ENCODE data around the gene TXNRD1.

Gene TXNRD1

GRCh38 chr12:104177663-104178501, 37.7 kb upstream of the TXNRD1 start (continued):
- TF ChIP-seq INSM2 (tag by site-specific recombination; IDR thresholded peaks at IDR 0.05) = no peak
- TF ChIP-seq KLF16 (tag by site-specific recombination; IDR thresholded peaks at IDR 0.05) = no peak
- no peak for TF ChIP-seq WT1 (tag by site-specific recombination; IDR thresholded peaks at IDR 0.05)

- POLR2A ChIA-PET = interaction anchor here (0.9 kb wide), 1 partner anchor 42 kb away, joined by 4 read pairs; the partner anchor contains the start of gene NFYB
- Histone ChIP-seq H3K4me1 (ENCODE audit: control insufficient read depth, insufficient read depth, low read length) (0 out of 2 replicates have a peak, but pooled peaks cover 5% of the 10 kb centered on the region), H3K36me3 (ENCODE audit: control insufficient read depth in 2 of 2, insufficient read depth in 1 of 2, low read length in 2 of 2) (no peaks in the 10 kb centered on the region), H3K27ac (ENCODE audit: extremely low read depth, low read depth, low read length) (no peak overlapping the region), H3K9me3 (ENCODE audit: control insufficient read depth, insufficient read depth, low read depth, low read length) (no peaks in the 10 kb centered on the region), H3K4me3 (ENCODE audit: low read depth, low read length) (no peak overlapping the region)
- CTCF ChIA-PET = interaction anchor here (0.7 to 1.4 kb wide), 2 partner anchors 71 to 104 kb away, joined by 3 read pairs; no protein-coding TSS in a partner anchor
- TF ChIP-seq ZNF837 (tag by site-specific recombination; IDR thresholded peaks at IDR 0.05) = no peak
Observed at GRCh38 chr12:104180374-104180773, 35.2 kb upstream of the TXNRD1 start.

- ChIA-PET CTCF (no interaction called here), POLR2A (no interaction called here)
- no peak overlapping the region for H3K27ac ChIP-seq (ENCODE audit: extremely low read depth, low read depth, low read length)
- 0 out of 2 replicates have a peak, but pooled peaks cover 5% of the 10 kb centered on the region for H3K4me1 ChIP-seq (ENCODE audit: control insufficient read depth, insufficient read depth, low read length)
- H3K4me3 ChIP-seq (ENCODE audit: low read depth, low read length) = no peak overlapping the region
- no peaks in the 10 kb centered on the region for H3K9me3 ChIP-seq (ENCODE audit: control insufficient read depth, insufficient read depth, low read depth, low read length)
- no peaks in the 10 kb centered on the region for H3K36me3 ChIP-seq (ENCODE audit: control insufficient read depth in 2 of 2, insufficient read depth in 1 of 2, low read length in 2 of 2)
- no peak for TF ChIP-seq ZNF785 (tag by site-specific recombination; IDR thresholded peaks at IDR 0.05)
- TF ChIP-seq ZSCAN18 (tag by site-specific recombination; IDR thresholded peaks at IDR 0.05) = no peak
- 0 out of 2 replicates have a peak, but pooled peaks have one; percentile 27 for TF ChIP-seq ZNF24 (tag by site-specific recombination; IDR thresholded peaks at IDR 0.05)
- no peak for TF ChIP-seq ZNF677 (tag by site-specific recombination; IDR thresholded peaks at IDR 0.05)
- no peak for TF ChIP-seq ZNF621 (tag by site-specific recombination; IDR thresholded peaks at IDR 0.05)
- 0 out of 2 replicates have a peak, but pooled peaks have one; percentile 21 for TF ChIP-seq ZNF692 (tag by site-specific recombination; IDR thresholded peaks at IDR 0.05)
- no peak for TF ChIP-seq GLI2 (tag by site-specific recombination; IDR thresholded peaks at IDR 0.05; ENCODE audit: borderline replicate concordance, low read depth)
- no peak for TF ChIP-seq ZNF350 (tag by site-specific recombination; IDR thresholded peaks at IDR 0.05)
- TF ChIP-seq ZNF76 (tag by site-specific recombination; IDR thresholded peaks at IDR 0.05; ENCODE audit: borderline replicate concordance, low read depth) = no peak
- TF ChIP-seq ZNF398 (tag by site-specific recombination; IDR thresholded peaks at IDR 0.05) = peak; percentile 60
- TF ChIP-seq ZNF394 (tag by site-specific recombination; IDR thresholded peaks at IDR 0.05; ENCODE audit: borderline replicate concordance) = no peak
- TF ChIP-seq ZNF157 (tag by site-specific recombination; IDR thresholded peaks at IDR 0.05) = no peak
- TF ChIP-seq SCRT2 (tag by site-specific recombination; IDR thresholded peaks at IDR 0.05) = no peak
- peak; percentile 59; the same call in 1 of the 2 replicates for TF ChIP-seq ZBTB21 (tag by site-specific recombination; IDR thresholded peaks at IDR 0.05)
- no peak for TF ChIP-seq ZNF664 (tag by site-specific recombination; IDR thresholded peaks at IDR 0.05)
- no peak for TF ChIP-seq ZNF362 (tag by site-specific recombination; IDR thresholded peaks at IDR 0.05)
- TF ChIP-seq OSR2 (tag by site-specific recombination; IDR thresholded peaks at IDR 0.05) = no peak
- TF ChIP-seq ZNF366 (tag by site-specific recombination; conservative IDR thresholded peaks at IDR 0.05) = 0 out of 2 replicates have a peak, but pooled peaks have one; percentile 36
- no peak for TF ChIP-seq ZNF580 (tag by site-specific recombination; IDR thresholded peaks at IDR 0.05)
- TF ChIP-seq REPIN1 (tag by site-specific recombination; IDR thresholded peaks at IDR 0.05; ENCODE audit: low read depth) = no peak
- no peak for TF ChIP-seq ZNF140 (tag by site-specific recombination; IDR thresholded peaks at IDR 0.05)
Observed at GRCh38 chr12:104181313-104181712, 34.3 kb upstream of the TXNRD1 start.
